HG03060 (cell line): ENCODE measurements around the gene MRTFA.
"Not testable (repeated sequence)": the region's sequence is repeated elsewhere in the genome, so short reads cannot be mapped to it uniquely, and the experiment has no call there.

Experiments
- ATAC-seq: cut with Tn5 transposase; IDR thresholded peaks from one replicate; pipeline ENCODE4 v1.9.1; 2021; ENCODE audit warnings: low read depth, moderate number of reproducible peaks; ENCODE audit not compliant: unreplicated experiment

Gene MRTFA

DNA sequence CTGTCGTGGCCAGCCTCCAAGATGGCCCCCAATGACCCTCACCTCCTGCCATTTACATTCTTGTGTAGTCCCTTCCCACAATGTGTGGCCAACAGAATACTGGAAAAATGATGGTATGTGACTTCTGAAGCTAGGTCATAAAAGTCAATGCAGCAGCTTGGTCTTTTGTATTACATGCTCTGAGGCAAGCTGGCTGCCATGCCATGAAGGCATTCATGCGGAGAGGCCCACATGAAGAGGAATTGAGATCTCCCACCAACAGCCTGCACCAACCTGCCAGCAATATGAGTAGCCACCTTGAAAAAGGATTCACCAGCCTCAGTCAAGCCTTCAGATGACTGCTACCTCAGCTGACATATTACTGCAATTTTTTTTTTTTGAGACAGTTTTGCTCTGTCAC is 4.6 kb downstream of the MRTFA start:
- no peak for ATAC-seq

- ATAC-seq, result no peak
Observed at GRCh38 chr22:40628354-40629042, 8.0 kb downstream of the MRTFA start.

- ATAC-seq, result no peak
Observed at GRCh38 chr22:40627612-40628011, 8.9 kb downstream of the MRTFA start.

- ATAC-seq, result no peak
Observed at GRCh38 chr22:40626851-40627250, 9.7 kb downstream of the MRTFA start.

GRCh38 chr22:40625794-40626193 is 10.7 kb downstream of the MRTFA start:
- ATAC-seq, result not testable (repeated sequence)

- ATAC-seq, result not testable (repeated sequence)
Observed at GRCh38 chr22:40625281-40625680, 11.2 kb downstream of the MRTFA start.

- ATAC-seq, result no peak
Observed at GRCh38 chr22:40624770-40625169, 11.7 kb downstream of the MRTFA start.

DNA sequence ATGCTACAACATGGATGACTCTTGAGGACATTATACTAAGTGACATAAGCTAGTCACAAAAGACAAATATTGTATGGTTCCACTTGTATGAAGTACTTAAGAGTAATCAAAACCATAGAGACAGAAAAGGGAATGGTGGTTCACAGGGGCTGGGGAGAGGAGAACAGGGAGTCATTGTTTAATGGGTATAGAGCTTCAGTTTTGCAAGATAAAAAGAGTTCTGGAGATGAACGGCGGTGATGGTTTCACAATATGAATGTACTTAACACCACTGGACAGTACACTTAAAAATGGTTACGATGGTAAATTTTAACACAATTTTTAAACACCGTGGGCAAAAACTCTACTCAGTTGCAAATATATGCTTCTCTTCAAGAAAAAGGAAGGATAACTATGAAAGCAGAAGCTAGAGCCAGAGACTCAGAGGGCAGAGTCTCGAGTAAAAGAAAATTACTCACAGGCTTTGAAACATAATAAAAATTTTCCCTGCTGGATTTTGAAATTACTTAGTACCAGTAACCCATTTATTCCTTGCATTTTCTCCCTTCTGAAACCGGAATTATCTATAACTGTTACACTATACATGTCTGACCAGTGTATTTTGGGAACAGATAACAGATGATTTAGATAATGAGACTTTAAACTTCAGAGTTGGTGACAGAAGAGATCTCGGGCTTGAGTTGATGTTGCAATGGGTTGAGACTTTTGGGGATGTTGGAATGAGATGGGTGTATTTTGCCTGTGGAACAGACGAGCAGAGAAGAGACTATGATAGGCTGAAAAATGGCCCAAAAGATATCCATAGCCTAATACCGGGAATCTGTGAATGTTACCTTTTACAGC is 15.0 kb downstream of the MRTFA start:
- ATAC-seq, result no peak

- no peak for ATAC-seq
Observed at GRCh38 chr22:40620464-40621046, 16.0 kb downstream of the MRTFA start.

- ATAC-seq, result no peak
Observed at GRCh38 chr22:40618400-40618799, 18.1 kb downstream of the MRTFA start.

GRCh38 chr22:40616578-40616977 is 19.9 kb downstream of the MRTFA start:
- no peak for ATAC-seq

DNA sequence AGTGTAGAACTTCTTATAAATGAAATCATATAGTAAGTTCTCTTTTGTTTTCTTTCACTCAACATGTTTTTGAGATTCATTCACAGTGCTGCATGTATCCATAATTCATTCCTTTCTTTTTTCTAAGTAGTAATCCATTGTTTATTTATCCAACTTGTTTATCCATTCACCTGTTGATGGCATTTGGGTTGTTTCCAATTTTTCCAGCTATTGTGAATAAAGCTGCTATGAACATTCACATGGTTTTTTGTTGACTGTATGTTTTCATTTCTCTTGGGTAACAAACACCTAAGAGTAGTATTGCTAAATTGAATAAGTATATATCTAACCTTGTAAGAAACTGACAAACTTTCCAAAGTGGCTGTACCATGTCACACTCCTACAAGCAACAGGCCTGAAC is 23.5 kb downstream of the MRTFA start:
- no peak for ATAC-seq

DNA sequence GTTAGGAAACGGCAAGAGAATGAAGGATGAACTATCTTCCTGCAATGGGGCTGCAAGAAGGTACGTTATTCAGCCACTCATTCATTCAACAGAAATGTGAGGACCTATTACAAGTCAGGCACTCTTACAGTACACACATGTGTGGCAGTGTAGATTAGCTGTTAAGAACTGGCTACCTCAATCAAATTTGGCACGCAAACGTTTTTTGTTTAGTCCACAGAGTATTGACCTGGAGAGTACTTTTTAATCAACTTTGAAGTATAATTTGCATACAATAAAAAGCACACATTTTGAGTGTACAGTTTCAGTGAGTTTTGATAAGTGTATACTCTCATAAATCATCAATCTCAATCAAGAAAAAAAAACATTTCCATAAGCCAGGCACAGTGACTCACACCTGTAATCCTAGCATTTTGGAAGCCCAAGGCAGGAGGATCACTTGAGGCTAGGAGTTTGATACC is 24.2 kb downstream of the MRTFA start:
- ATAC-seq, result no peak

- ATAC-seq, result no peak
Observed at GRCh38 chr22:40611606-40612005, 24.9 kb downstream of the MRTFA start.

- ATAC-seq, result no peak
Observed at GRCh38 chr22:40610329-40610850, 26.1 kb downstream of the MRTFA start.

- no peak for ATAC-seq
Observed at GRCh38 chr22:40609216-40609615, 27.3 kb downstream of the MRTFA start.

DNA sequence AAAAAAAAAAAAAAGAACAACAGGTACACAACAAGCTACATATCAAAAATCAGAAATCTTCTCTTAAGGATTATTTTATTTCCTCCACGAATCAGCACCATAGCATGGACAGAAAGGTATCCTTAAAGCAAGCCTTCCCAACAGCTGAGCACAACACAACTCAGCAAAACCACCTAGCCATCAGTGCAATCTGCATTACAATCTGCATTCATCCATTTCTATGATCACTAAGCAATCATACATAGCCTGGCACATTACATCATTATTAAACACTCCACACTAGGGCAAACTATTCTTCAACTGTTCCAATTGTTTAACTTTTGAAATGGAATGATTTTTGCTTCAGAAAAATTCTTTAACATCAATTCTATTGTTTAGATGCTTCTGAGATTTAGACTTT is 29.0 kb downstream of the MRTFA start:
- no peak for ATAC-seq

GRCh38 chr22:40606306-40606705 is 30.2 kb downstream of the MRTFA start:
- no peak for ATAC-seq

GRCh38 chr22:40605761-40606160 is 30.8 kb downstream of the MRTFA start:
- ATAC-seq, result no peak

GRCh38 chr22:40603088-40603605 is 33.4 kb downstream of the MRTFA start:
- no peak for ATAC-seq

DNA sequence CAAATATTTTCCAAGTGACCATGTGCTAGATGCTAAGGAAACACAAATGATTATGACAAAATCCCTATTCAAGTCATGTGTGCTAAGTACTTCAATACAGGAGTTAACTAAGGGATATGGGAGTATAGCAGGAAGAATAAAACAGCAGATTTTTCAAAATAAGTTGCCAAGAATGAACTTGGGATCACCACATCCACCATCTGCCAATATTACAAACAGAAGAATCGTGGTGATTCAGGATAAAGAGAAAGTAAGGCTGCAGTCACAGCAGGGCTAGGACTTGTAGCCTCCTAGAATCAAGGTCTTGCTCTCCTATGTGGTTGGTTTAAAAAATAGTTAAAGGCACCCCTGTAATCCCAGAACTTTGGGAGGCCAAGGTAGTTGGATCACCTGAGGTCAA is 34.3 kb downstream of the MRTFA start:
- ATAC-seq, result no peak
